Natural killer cell (primary cell): Measurements from ENCODE around the gene STAC2. TPM values are rescaled to one million over a fixed set of nuclear protein-coding genes. Genes with fewer than 3 reads are reported as not detected.

Experiments used
- ATAC-seq, 3 donors: fragments of 150-1000 bp in 2 of 3; fragments of 200-7000 bp in 1 of 3; cut with Tn5 transposase; 1 replicate in 1 of 3; 2 replicates in 2 of 3; pipeline ENCODE4 v1.10.0; 2021; ENCODE audit warnings: mild to moderate bottlenecking in 2 of 3, moderate library complexity in 2 of 3
- DNase-seq, 2 donors: peaks; one replicate each; pipeline versions ENCODE4 v3.0.0 to v3.0.0-alpha.2; 2013 to 2021; ENCODE audit warnings: mixed read lengths in 1 of 2
- H3K27ac ChIP-seq: one replicate; pipeline ENCODE4 v1.5.1; 2013; ENCODE audit warnings: mild to moderate bottlenecking, low read length
- H3K27me3 ChIP-seq: one replicate; pipeline ENCODE4 v1.6.1; 2013; ENCODE audit warnings: low read length; ENCODE audit not compliant: control insufficient read depth, insufficient read depth
- H3K36me3 ChIP-seq: one replicate; pipeline ENCODE4 v1.6.1; 2013; ENCODE audit warnings: low read length; ENCODE audit not compliant: control insufficient read depth, insufficient read depth
- H3K4me1 ChIP-seq: one replicate; pipeline ENCODE4 v1.6.1; 2013; ENCODE audit warnings: low read length; ENCODE audit not compliant: control insufficient read depth, insufficient read depth
- H3K4me3 ChIP-seq: one replicate; pipeline ENCODE4 v1.5.1; 2013; ENCODE audit warnings: low read length
- H3K9me3 ChIP-seq: one replicate; pipeline ENCODE4 v1.6.1; 2013; ENCODE audit warnings: low read length; ENCODE audit not compliant: control insufficient read depth, insufficient read depth
- H3K27ac Mint-ChIP-seq, 2 donors: one replicate each; pipeline ENCODE4 v1.8.0; 2022; ENCODE audit warnings: mild to moderate bottlenecking in 2 of 2, mixed read lengths in 2 of 2, moderate library complexity in 1 of 2
- H3K27me3 Mint-ChIP-seq, 2 donors: one replicate each; pipeline ENCODE4 v1.8.0; 2022; ENCODE audit warnings: low read depth in 2 of 2, mixed read lengths in 2 of 2
- H3K36me3 Mint-ChIP-seq: one replicate; pipeline ENCODE4 v1.8.0; 2022; ENCODE audit warnings: mixed read lengths
- H3K4me1 Mint-ChIP-seq, 2 donors: one replicate each; pipeline ENCODE4 v1.8.0; 2022; ENCODE audit warnings: mixed read lengths in 2 of 2
- H3K4me3 Mint-ChIP-seq: one replicate; pipeline ENCODE4 v1.8.0; 2022; ENCODE audit warnings: mild to moderate bottlenecking, moderate library complexity, mixed read lengths
- H3K9me3 Mint-ChIP-seq, 2 donors: one replicate each; pipeline ENCODE4 v1.8.0; 2022; ENCODE audit warnings: mixed read lengths in 2 of 2
- CTCF ChIP-seq: fragments of 200-600 bp; IDR thresholded peaks from one replicate; pipeline ENCODE4 v1.8.0; 2022; ENCODE audit warnings: antibody characterized with exemption
- WGBS: methylation state at CpG from one replicate; pipeline ENCODE4 v1.1.7; 2013; ENCODE audit warnings: missing lambda C conversion rate; ENCODE audit not compliant: insufficient coverage; 5-methylcytosine and 5-hydroxymethylcytosine counted together
- intact Hi-C: fragments of 100-400 bp; cut with micrococcal nuclease; formaldehyde crosslinking; loops from one replicate; pipeline ENCODE4 v1.14.2; 2022
- total RNA-seq, 4 donors: library from RNA; stranded (reverse); fragments of 120-200 nt in 1 of 4; gene quantifications; one replicate each; pipeline versions ENCODE4 v1.2.3 to v1.2.4, GENCODE V29; 2013 to 2022

STAC2 gene
- total RNA-seq, 3 donors from 2014 or later (not counting 1 experiment from before 2014, with no cell fraction given): not detected

GRCh38 chr17:39165178-39165840 lies 60.4 kb downstream of the STAC2 start:
- no peaks in the 10 kb centered on the region for H3K27me3 ChIP-seq
- Mint-ChIP-seq H3K27me3 (no peaks in the 10 kb centered on the region), H3K9me3 (no peaks in the 10 kb centered on the region), H3K4me3 (peak overlapping the region; percentile 92), H3K36me3 (no peaks in the 10 kb centered on the region), H3K4me1 (peaks cover 31 to 33% of the 10 kb centered on the region in 2 donors), H3K27ac (peak overlapping the region; percentile 42 to 80)
- no peak for TF ChIP-seq CTCF
- no peaks in the 10 kb centered on the region for H3K9me3 ChIP-seq
- H3K4me1 ChIP-seq: peaks cover 41% of the 10 kb centered on the region
- peak overlapping the region; percentile 61 for H3K4me3 ChIP-seq
- H3K27ac ChIP-seq: peak overlapping the region; percentile 24
- peak; percentile 21 to 33 (median 30) for ATAC-seq
- intact Hi-C loops: loop anchor here (5.0 kb wide), 1 partner anchor 67 kb away; no protein-coding TSS in a partner anchor
- H3K36me3 ChIP-seq: no peaks in the 10 kb centered on the region
- 8% methylated on average over 51 of the region's 51 CpGs for WGBS
- no peak for DNase-seq

- peak overlapping the region; percentile 92 for H3K4me3 Mint-ChIP-seq
- intact Hi-C loops: loop anchor here (5.0 kb wide), 1 partner anchor 68 kb away; no protein-coding TSS in a partner anchor
- Histone ChIP-seq H3K9me3 (no peaks in the 10 kb centered on the region), H3K27me3 (no peaks in the 10 kb centered on the region), H3K4me1 (peaks cover 41% of the 10 kb centered on the region), H3K4me3 (peak overlapping the region; percentile 61), H3K36me3 (no peaks in the 10 kb centered on the region), H3K27ac (peak overlapping the region; percentile 24)
- 0% methylated on average over 15 of the region's 15 CpGs for WGBS
- ATAC-seq (peak; percentile 85 to 92 (median 92)), DNase-seq (peak; percentile 73 to 86)
- peaks cover 31 to 33% of the 10 kb centered on the region in 2 donors for H3K4me1 Mint-ChIP-seq
- no peaks in the 10 kb centered on the region for H3K27me3 Mint-ChIP-seq
- H3K36me3 Mint-ChIP-seq: no peaks in the 10 kb centered on the region
- no peaks in the 10 kb centered on the region for H3K9me3 Mint-ChIP-seq
- peak; percentile 83 for TF ChIP-seq CTCF
- H3K27ac Mint-ChIP-seq: peak overlapping the region; percentile 42 to 80
Observed at GRCh38 chr17:39164675-39165143, 61.0 kb downstream of the STAC2 start.

GRCh38 chr17:39161962-39162361 lies 63.8 kb downstream of the STAC2 start:
- 68% methylated on average over 2 of the region's 2 CpGs for WGBS
- peaks cover 24 to 25% of the 10 kb centered on the region in 2 donors for H3K4me1 Mint-ChIP-seq
- H3K27ac Mint-ChIP-seq: no peak overlapping the region
- Histone ChIP-seq H3K27ac (no peak overlapping the region), H3K9me3 (no peaks in the 10 kb centered on the region), H3K4me1 (peaks cover 26% of the 10 kb centered on the region), H3K4me3 (no peak overlapping the region), H3K36me3 (no peaks in the 10 kb centered on the region), H3K27me3 (no peaks in the 10 kb centered on the region)
- no peak overlapping the region for H3K4me3 Mint-ChIP-seq
- ATAC-seq: no peak
- H3K27me3 Mint-ChIP-seq: no peaks in the 10 kb centered on the region
- no peaks in the 10 kb centered on the region for H3K9me3 Mint-ChIP-seq
- H3K36me3 Mint-ChIP-seq: no peaks in the 10 kb centered on the region
- intact Hi-C loops: no loop called here
- DNase-seq: no peak
- no peak for TF ChIP-seq CTCF

Other genes with a start within 250 kb of the STAC2 start
- 10 to 100 TPM in 2 of 3 donors, 1 to 10 TPM in 1; 5.7 to 53.6 (median 15.9) TPM for gene PLXDC1, start 74.3 kb downstream of the STAC2 start, total RNA-seq
- under 1 TPM in 1 of 3 donors, not detected in 2; 0.33 TPM for gene ARL5C, start 59.8 kb downstream of the STAC2 start, total RNA-seq
- gene CACNB1, start 28.3 kb downstream of the STAC2 start, total RNA-seq: 10 to 100 TPM; 23.7 to 28.5 (median 28.1) TPM
- gene RPL19, start 25.7 kb downstream of the STAC2 start, total RNA-seq: 1,000 to 10,000 TPM; 1,182 to 1,484 (median 1,482) TPM
- gene FBXL20, start 175.7 kb upstream of the STAC2 start, total RNA-seq: 10 to 100 TPM; 25.5 to 34.2 (median 32.4) TPM
- gene MED1, start 225.3 kb upstream of the STAC2 start, total RNA-seq: 10 to 100 TPM; 44.3 to 63.8 (median 53.4) TPM
- gene CDK12, start 235.5 kb upstream of the STAC2 start, total RNA-seq: 100 to 1,000 TPM; 119 to 129 (median 124) TPM